ENCODE data around the gene BACH2.

The BACH2 gene

GRCh38 chr6:90156861-90157260 is 139.8 kb downstream of the BACH2 start:
- FAIRE-seq (no peak), DNase-seq (ENCODE audit: insufficient read length) (no peak)
- TF ChIP-seq TAF1 (IDR thresholded peaks at IDR 0.05; ENCODE audit: borderline replicate concordance, low read depth, low read length) (no peak), POLR2A (IDR thresholded peaks at IDR 0.05; ENCODE audit: low read depth, low read length) (no peak), POLR2AphosphoS5 (IDR thresholded peaks at IDR 0.05; ENCODE audit: low read depth, low read length) (no peak)

GRCh38 chr6:90154755-90155470 is 141.7 kb downstream of the BACH2 start:
- TF ChIP-seq POLR2AphosphoS5 (IDR thresholded peaks at IDR 0.05; ENCODE audit: low read depth, low read length) (no peak), POLR2A (IDR thresholded peaks at IDR 0.05; ENCODE audit: low read depth, low read length) (no peak), TAF1 (IDR thresholded peaks at IDR 0.05; ENCODE audit: borderline replicate concordance, low read depth, low read length) (no peak)
- DNase-seq (ENCODE audit: insufficient read length) (no peak), FAIRE-seq (no peak)

GRCh38 chr6:90151576-90152422 is 144.8 kb downstream of the BACH2 start:
- TF ChIP-seq POLR2AphosphoS5 (IDR thresholded peaks at IDR 0.05; ENCODE audit: low read depth, low read length) (no peak), POLR2A (IDR thresholded peaks at IDR 0.05; ENCODE audit: low read depth, low read length) (no peak), TAF1 (IDR thresholded peaks at IDR 0.05; ENCODE audit: borderline replicate concordance, low read depth, low read length) (no peak)
- FAIRE-seq (no peak), DNase-seq (ENCODE audit: insufficient read length) (no peak)

GRCh38 chr6:90149280-90149679 is 147.4 kb downstream of the BACH2 start:
- TF ChIP-seq POLR2AphosphoS5 (IDR thresholded peaks at IDR 0.05; ENCODE audit: low read depth, low read length) = no peak
- TF ChIP-seq TAF1 (IDR thresholded peaks at IDR 0.05; ENCODE audit: borderline replicate concordance, low read depth, low read length) = no peak
- TF ChIP-seq POLR2A (IDR thresholded peaks at IDR 0.05; ENCODE audit: low read depth, low read length) = no peak
- DNase-seq (ENCODE audit: insufficient read length) = no peak
- FAIRE-seq = no peak

- no peak for DNase-seq (ENCODE audit: insufficient read length)
- no peak for TF ChIP-seq POLR2A (IDR thresholded peaks at IDR 0.05; ENCODE audit: low read depth, low read length)
- no peak for TF ChIP-seq TAF1 (IDR thresholded peaks at IDR 0.05; ENCODE audit: borderline replicate concordance, low read depth, low read length)
- no peak for TF ChIP-seq POLR2AphosphoS5 (IDR thresholded peaks at IDR 0.05; ENCODE audit: low read depth, low read length)
- FAIRE-seq = no peak
Measured at GRCh38 chr6:90148867-90149266, 147.8 kb downstream of the BACH2 start.

GRCh38 chr6:90146921-90147649 is 149.6 kb downstream of the BACH2 start:
- DNase-seq (ENCODE audit: insufficient read length) = no peak
- FAIRE-seq = no peak
- TF ChIP-seq POLR2AphosphoS5 (IDR thresholded peaks at IDR 0.05; ENCODE audit: low read depth, low read length) = no peak
- no peak for TF ChIP-seq TAF1 (IDR thresholded peaks at IDR 0.05; ENCODE audit: borderline replicate concordance, low read depth, low read length)
- no peak for TF ChIP-seq POLR2A (IDR thresholded peaks at IDR 0.05; ENCODE audit: low read depth, low read length)

- TF ChIP-seq POLR2AphosphoS5 (IDR thresholded peaks at IDR 0.05; ENCODE audit: low read depth, low read length) = no peak
- no peak for FAIRE-seq
Measured at GRCh38 chr6:90146024-90146423, 150.6 kb downstream of the BACH2 start.

GRCh38 chr6:90144928-90145555 is 151.6 kb downstream of the BACH2 start:
- FAIRE-seq = no peak
- TF ChIP-seq POLR2A (IDR thresholded peaks at IDR 0.05; ENCODE audit: low read depth, low read length) (no peak), TAF1 (IDR thresholded peaks at IDR 0.05; ENCODE audit: borderline replicate concordance, low read depth, low read length) (no peak), POLR2AphosphoS5 (IDR thresholded peaks at IDR 0.05; ENCODE audit: low read depth, low read length) (no peak)
- DNase-seq (ENCODE audit: insufficient read length) = no peak

More at GRCh38 chr6:90146024-90146423, 150.6 kb downstream of the BACH2 start:
- no peak for DNase-seq (ENCODE audit: insufficient read length)

GRCh38 chr6:90144396-90144795 is 152.2 kb downstream of the BACH2 start:
- FAIRE-seq = no peak
- TF ChIP-seq POLR2AphosphoS5 (IDR thresholded peaks at IDR 0.05; ENCODE audit: low read depth, low read length) (no peak), POLR2A (IDR thresholded peaks at IDR 0.05; ENCODE audit: low read depth, low read length) (no peak), TAF1 (IDR thresholded peaks at IDR 0.05; ENCODE audit: borderline replicate concordance, low read depth, low read length) (no peak)
- DNase-seq (ENCODE audit: insufficient read length) = no peak

GRCh38 chr6:90140683-90141082 is 156.0 kb downstream of the BACH2 start:
- no peak for TF ChIP-seq TAF1 (IDR thresholded peaks at IDR 0.05; ENCODE audit: borderline replicate concordance, low read depth, low read length)
- no peak for TF ChIP-seq POLR2AphosphoS5 (IDR thresholded peaks at IDR 0.05; ENCODE audit: low read depth, low read length)
- no peak for TF ChIP-seq POLR2A (IDR thresholded peaks at IDR 0.05; ENCODE audit: low read depth, low read length)
- FAIRE-seq = no peak
- DNase-seq (ENCODE audit: insufficient read length) = no peak

GRCh38 chr6:90139272-90139817 is 157.3 kb downstream of the BACH2 start:
- no peak for FAIRE-seq
- TF ChIP-seq POLR2AphosphoS5 (IDR thresholded peaks at IDR 0.05; ENCODE audit: low read depth, low read length) = no peak
- no peak for TF ChIP-seq TAF1 (IDR thresholded peaks at IDR 0.05; ENCODE audit: borderline replicate concordance, low read depth, low read length)
- TF ChIP-seq POLR2A (IDR thresholded peaks at IDR 0.05; ENCODE audit: low read depth, low read length) = no peak
- DNase-seq (ENCODE audit: insufficient read length) = no peak

Measured in GM12892 (cell line).